Progenitor cell of endocrine pancreas (in vitro differentiated cells): ENCODE data around the gene DNAJB9. TPM values are rescaled to one million over a fixed set of nuclear protein-coding genes. Genes with fewer than 3 reads are reported as not detected.

Experiments used
- DNase-seq: peaks from one replicate; pipeline ENCODE4 v3.0.0; 2021; ENCODE audit warnings: low spot score; ENCODE audit not compliant: unreplicated experiment
- H3K27ac Mint-ChIP-seq: 2 replicates; pipeline ENCODE4 v1.8.0; 2021; ENCODE audit warnings: mild to moderate bottlenecking, moderate library complexity, mixed read lengths
- H3K27me3 Mint-ChIP-seq: 2 replicates; pipeline ENCODE4 v1.8.0; 2021; ENCODE audit warnings: mixed read lengths
- H3K36me3 Mint-ChIP-seq: 2 replicates; pipeline ENCODE4 v1.8.0; 2022; ENCODE audit warnings: mixed read lengths; ENCODE audit not compliant: insufficient read depth
- H3K4me1 Mint-ChIP-seq: 2 replicates; pipeline ENCODE4 v1.8.0; 2021; ENCODE audit warnings: low read depth, mixed read lengths
- H3K4me3 Mint-ChIP-seq: 2 replicates; pipeline ENCODE4 v1.8.0; 2021; ENCODE audit warnings: low read depth, mild to moderate bottlenecking, moderate library complexity, mixed read lengths
- H3K9me3 Mint-ChIP-seq: 2 replicates; pipeline ENCODE4 v1.8.0; 2021; ENCODE audit warnings: low read depth, mixed read lengths
- total RNA-seq: library from RNA; stranded (reverse); gene quantifications from 2 replicates; pipeline ENCODE4 v1.2.1, GENCODE V29; 2021
- TF ChIP-seq, protein P1 (sequence below): fragments of 200-600 bp; sonication (generic); IDR thresholded peaks from one replicate; pipeline ENCODE4 v1.5.0; 2021; ENCODE audit warnings: antibody characterized with exemption, mild to moderate bottlenecking; ENCODE audit not compliant: unreplicated experiment

The DNAJB9 gene
- total RNA-seq, 1 donor from 2014 or later = 19.5 TPM

GRCh38 chr7:108570146-108570755, 577 bp downstream of the DNAJB9 start:
- Mint-ChIP-seq H3K36me3 (peaks cover 16% of the 10 kb centered on the region), H3K4me3 (peak overlapping the region; percentile 95), H3K4me1 (peaks cover 23% of the 10 kb centered on the region), H3K27me3 (no peaks in the 10 kb centered on the region), H3K9me3 (no peaks in the 10 kb centered on the region), H3K27ac (peak overlapping the region; percentile 100)
- TF ChIP-seq, protein P1, sequence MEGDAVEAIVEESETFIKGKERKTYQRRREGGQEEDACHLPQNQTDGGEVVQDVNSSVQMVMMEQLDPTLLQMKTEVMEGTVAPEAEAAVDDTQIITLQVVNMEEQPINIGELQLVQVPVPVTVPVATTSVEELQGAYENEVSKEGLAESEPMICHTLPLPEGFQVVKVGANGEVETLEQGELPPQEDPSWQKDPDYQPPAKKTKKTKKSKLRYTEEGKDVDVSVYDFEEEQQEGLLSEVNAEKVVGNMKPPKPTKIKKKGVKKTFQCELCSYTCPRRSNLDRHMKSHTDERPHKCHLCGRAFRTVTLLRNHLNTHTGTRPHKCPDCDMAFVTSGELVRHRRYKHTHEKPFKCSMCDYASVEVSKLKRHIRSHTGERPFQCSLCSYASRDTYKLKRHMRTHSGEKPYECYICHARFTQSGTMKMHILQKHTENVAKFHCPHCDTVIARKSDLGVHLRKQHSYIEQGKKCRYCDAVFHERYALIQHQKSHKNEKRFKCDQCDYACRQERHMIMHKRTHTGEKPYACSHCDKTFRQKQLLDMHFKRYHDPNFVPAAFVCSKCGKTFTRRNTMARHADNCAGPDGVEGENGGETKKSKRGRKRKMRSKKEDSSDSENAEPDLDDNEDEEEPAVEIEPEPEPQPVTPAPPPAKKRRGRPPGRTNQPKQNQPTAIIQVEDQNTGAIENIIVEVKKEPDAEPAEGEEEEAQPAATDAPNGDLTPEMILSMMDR = no peak
- DNase-seq = no peak

- TF ChIP-seq, protein P1 = no peak
- H3K27me3 Mint-ChIP-seq = no peaks in the 10 kb centered on the region
- H3K4me1 Mint-ChIP-seq = peaks cover 23% of the 10 kb centered on the region
- H3K27ac Mint-ChIP-seq = no peak overlapping the region
- peaks cover 16% of the 10 kb centered on the region for H3K36me3 Mint-ChIP-seq
- H3K4me3 Mint-ChIP-seq = no peak overlapping the region
- no peak for DNase-seq
- H3K9me3 Mint-ChIP-seq = no peaks in the 10 kb centered on the region
Observed at GRCh38 chr7:108572480-108572879, 2.8 kb downstream of the DNAJB9 start.

- Mint-ChIP-seq H3K4me3 (no peak overlapping the region), H3K27me3 (no peaks in the 10 kb centered on the region), H3K27ac (no peak overlapping the region), H3K4me1 (peaks cover 9% of the 10 kb centered on the region), H3K9me3 (peaks cover 8% of the 10 kb centered on the region), H3K36me3 (peaks cover 31% of the 10 kb centered on the region)
- TF ChIP-seq, protein P1 = no peak
- DNase-seq = no peak
Observed at GRCh38 chr7:108575156-108575555, 5.5 kb downstream of the DNAJB9 start.

DNA sequence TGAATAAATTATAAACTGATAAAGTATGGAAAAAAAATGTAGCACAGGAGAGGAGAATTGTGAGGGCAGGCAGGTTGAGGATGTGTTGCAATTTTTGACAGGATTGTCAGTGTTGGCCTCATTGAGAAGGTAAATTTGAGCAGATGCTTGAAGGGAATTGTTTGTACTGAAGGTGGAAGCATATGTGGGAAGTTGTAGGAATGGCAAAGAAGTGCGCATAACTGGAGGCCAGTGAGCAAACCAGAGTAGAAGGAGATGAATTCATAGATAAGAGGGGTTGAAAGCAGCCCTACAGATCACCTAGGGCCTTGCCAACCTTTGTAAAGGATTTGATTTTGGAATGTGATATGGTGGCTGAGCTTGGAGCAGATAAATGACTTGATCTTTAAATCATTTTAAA, 6.4 kb downstream of the DNAJB9 start:
- Mint-ChIP-seq H3K27ac (no peak overlapping the region), H3K27me3 (no peaks in the 10 kb centered on the region), H3K4me1 (peaks cover 8% of the 10 kb centered on the region), H3K9me3 (peaks cover 9% of the 10 kb centered on the region), H3K4me3 (no peak overlapping the region), H3K36me3 (peaks cover 32% of the 10 kb centered on the region)
- no peak for DNase-seq
- TF ChIP-seq, protein P1 = no peak

DNA sequence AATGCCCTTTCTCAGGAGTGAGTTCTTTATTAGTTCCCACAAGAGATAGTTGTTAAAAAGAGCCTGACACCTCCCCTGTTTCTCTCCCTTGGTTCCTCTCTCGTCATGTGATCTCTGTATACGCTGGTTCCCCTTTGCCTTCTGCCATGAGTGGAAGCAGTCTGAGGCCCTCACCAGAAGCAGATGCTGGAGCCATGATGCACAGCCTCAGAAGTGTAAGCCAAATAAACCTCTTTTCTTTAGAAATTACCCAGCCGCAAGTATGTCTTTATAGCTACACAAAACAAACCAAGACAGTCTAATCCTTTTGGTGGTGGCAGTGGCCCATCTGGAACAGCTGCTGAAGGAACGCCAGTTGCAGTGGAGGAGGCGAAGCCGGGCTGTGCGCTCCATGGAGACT, 9.3 kb downstream of the DNAJB9 start:
- peaks cover 12% of the 10 kb centered on the region for H3K9me3 Mint-ChIP-seq
- no peak for DNase-seq
- H3K4me1 Mint-ChIP-seq = peaks cover 13% of the 10 kb centered on the region
- H3K36me3 Mint-ChIP-seq = peaks cover 25% of the 10 kb centered on the region
- TF ChIP-seq, protein P1 = no peak
- H3K27ac Mint-ChIP-seq = no peak overlapping the region
- no peak overlapping the region for H3K4me3 Mint-ChIP-seq
- no peaks in the 10 kb centered on the region for H3K27me3 Mint-ChIP-seq
